ENCODE data around the gene BRD4.
"Not testable (repeated sequence)": the region's sequence is repeated elsewhere in the genome, so short reads cannot be mapped to it uniquely, and the experiment has no call there.

The BRD4 gene

DNA sequence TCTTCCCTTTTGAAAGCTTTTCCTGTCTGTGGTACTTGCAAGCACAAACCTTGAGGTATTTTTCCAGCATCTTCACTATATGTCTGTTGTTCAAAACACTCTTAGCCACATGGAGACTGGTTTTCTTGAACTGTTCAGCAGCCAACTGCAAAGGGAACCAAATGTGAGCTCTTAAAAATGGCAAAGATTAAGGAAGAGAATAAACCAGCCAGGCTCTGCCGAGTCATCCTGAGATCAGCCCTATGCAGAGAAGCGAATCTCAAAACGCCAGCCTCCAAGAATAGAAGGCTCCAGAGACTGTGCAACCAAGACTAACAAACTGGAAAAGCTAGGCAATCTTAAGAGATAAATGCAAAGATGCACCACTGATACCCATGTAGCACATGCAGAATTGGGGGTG lies 26.6 kb upstream of the BRD4 start:
- DNase-seq, result no peak

DNA sequence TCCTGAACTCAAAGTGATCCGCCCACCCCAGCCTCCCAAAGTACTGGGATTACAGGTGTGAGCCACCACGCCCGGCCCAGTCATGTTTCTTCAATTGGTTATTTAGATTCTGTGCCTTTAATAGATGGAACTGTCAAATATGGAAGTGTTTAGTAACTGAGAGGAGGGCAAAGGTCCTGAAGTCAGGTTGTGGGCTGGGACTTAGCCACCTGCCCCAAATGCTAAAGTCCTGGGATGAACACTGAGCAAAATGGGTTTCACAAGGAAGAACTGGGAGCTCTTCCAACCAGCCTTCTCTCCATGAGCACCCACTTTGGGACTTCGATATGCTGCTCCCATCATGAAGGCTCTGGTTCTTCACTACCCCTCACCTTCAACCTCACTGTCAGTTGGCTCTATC lies 25.6 kb upstream of the BRD4 start:
- no peak for DNase-seq

DNA sequence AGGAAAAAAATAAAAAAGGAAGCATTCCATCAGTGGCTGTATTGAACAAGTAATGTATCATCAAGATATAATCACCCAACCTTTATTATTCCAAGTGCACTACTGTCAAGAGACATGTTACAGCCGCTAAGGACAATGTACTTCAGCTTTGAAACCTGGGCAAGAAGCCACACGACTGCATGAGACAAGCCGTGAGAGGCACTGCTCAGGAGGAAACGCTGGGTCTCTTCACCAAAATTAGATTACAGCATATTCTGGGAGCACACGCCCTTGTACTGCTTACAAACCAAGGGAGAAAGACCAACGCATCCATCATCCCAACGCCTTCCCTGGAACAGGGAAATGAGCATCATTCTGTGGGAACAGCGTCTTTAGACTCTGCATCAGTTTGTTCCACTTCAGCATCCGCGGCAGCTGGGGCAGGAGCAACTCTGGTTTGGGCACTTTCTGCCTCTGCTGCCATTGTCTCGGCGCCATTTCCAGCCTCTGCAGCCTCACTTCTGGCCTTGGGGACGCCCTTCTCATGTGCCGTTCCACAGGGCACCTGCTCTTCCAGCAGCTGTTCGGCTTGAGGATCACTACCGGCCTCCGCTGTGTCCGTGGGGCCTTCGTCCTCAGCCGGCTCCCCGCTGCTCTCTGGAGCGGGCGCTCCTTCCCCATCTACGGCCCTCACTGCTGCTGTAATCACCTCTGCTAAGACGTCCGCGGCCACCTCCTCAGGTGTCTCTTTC lies 22.4 kb upstream of the BRD4 start:
- no peak for DNase-seq

GRCh38 chr19:15353908-15354307 lies 21.6 kb upstream of the BRD4 start:
- no peak for DNase-seq

- not testable (repeated sequence) for DNase-seq
Observed at GRCh38 chr19:15352535-15352934, 20.2 kb upstream of the BRD4 start.

- not testable (repeated sequence) for DNase-seq
Observed at GRCh38 chr19:15341328-15341727, 9.0 kb upstream of the BRD4 start.

- DNase-seq, result no peak
Observed at GRCh38 chr19:15340086-15340485, 7.7 kb upstream of the BRD4 start.

DNA sequence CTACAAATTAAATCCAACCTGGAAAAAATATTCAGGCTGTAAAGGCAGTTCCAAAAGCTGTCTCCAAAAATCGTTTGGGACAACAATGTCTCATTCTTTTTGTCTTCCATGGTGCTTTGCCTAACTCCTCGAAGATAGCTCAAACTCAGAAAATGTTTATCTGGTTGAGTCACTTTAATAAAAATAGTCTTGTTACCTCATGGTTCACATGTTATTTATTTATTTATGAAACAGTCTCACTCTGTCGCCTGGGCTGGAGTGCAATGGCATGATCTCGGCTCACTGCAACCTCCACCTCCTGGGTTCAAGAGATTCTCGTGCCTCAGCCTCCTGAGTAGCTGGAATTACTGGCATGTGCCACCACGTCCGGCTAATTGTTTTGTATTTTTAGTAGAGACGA lies 4.9 kb upstream of the BRD4 start:
- DNase-seq, result no peak

GRCh38 chr19:15335992-15336391 lies 3.7 kb upstream of the BRD4 start:
- DNase-seq, result not testable (repeated sequence)

GRCh38 chr19:15331419-15332310 lies 674 bp downstream of the BRD4 start:
- DNase-seq, result no peak

DNA sequence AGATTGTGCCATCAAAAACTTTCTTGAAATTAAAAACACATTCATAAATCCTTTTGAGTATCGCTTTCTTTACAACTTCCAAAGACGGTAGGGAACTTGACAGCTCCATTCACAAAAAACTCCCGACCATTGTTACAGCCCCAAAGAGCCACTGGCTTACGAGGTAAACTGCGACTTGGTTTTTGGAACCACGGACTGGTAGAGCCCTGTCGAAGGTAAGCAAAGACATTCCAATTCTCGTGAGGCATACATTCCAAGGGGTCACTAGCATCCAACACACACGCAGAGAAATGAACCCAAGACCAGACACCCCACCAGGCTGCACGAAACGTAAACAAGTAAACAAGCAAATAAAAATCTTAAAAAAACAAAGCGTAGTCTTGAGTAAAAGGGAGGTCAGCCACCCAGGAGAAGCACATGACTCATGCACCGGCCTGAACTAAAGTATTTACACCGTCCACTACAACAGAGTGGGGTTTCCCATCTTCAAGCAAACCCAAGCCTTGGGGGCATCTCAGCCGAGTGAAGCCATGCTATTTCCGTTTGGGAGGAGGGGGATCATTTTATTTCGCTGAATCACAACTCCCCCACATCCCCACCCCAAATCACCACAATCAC lies 1.4 kb downstream of the BRD4 start:
- DNase-seq, result no peak

DNA sequence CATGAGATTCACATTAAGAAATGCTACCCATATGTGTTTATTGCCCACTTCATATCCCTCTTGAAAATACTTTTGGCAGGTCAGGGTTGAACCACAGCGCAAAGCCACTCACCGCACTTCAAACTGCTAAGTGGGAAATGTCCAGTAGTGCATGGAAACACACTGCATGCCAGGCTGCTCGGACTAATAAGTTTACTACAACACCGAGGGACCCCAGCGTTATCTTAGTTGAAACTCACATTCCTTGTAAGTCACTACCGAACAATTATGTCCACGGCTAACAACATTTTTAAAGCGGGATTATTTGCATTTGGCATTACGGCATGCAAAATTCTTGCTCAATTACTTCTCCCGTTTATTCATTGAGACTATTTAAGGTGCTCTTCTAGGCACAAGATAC lies 4.0 kb downstream of the BRD4 start:
- DNase-seq, result no peak

GRCh38 chr19:15324791-15325519 lies 7.4 kb downstream of the BRD4 start:
- DNase-seq, result no peak

GRCh38 chr19:15323496-15324235 lies 8.7 kb downstream of the BRD4 start:
- DNase-seq, result no peak

DNA sequence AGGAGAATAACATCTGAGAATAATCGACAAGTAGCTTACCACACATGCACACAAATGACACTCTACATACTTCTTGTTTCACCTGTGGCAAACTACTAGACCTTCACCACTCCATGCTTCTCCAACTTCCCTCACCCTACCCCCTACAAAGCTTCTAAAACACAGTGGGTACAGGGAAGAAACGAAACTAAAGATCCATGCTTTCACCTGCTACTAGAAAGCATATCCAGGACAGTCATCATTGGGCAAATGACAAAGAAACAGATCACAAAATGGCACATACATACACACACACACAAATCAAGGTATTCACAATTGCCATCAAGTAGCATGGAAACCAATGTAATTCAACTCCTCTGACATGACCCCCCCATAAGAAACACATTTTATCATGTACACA lies 10.6 kb downstream of the BRD4 start:
- no peak for DNase-seq

DNA sequence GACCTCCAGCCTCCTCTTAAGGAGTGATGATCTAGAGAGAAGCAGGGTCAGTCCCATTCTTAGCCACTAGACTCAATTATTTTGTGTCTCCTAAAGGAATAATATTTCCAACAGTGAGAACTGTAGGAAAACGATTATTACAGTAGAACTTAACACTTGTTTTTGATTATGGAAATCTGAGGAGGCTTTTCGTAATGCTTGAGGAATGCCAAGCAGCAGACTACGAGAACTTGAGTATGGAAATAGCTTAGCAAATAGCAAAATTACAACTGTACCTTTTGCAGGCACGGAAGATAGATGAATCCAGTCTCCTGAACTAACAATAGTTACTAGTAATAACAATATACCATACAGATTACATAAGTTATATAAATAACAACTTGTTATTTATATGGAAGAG lies 12.2 kb downstream of the BRD4 start:
- DNase-seq, result no peak

- DNase-seq, result no peak
Observed at GRCh38 chr19:15318241-15318691, 14.1 kb downstream of the BRD4 start.

DNA sequence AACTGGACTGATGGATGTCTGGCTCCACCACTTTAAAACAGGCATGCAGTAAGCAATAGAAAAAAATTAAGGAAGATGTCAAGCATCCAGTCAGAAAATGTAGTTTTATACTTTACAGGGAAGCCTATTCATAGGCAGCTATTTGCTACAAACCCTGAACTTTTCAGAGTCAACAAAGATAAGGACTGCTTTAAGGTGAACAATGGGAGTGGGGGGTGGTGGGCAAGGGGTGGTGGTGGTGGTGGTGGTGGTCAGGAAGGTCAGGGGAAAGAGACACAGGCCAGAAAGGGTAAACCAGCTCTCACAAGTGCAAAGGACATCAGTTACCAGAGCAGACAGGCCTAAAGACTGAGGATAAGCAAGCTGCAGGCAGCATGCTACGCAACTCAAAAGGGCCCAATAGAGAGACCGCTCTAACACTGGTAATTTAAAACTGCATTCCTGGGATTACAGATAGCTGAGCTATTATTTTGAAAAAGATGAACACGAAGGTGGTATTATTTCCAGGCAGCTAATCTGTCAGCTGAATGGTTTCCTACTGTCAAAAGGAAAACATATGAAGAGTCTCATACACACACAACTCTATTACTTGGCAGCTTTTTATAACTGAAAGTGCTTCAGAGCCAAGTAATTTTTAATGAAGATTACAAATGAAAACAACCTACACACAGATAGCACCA lies 14.8 kb downstream of the BRD4 start:
- DNase-seq, result no peak

DNA sequence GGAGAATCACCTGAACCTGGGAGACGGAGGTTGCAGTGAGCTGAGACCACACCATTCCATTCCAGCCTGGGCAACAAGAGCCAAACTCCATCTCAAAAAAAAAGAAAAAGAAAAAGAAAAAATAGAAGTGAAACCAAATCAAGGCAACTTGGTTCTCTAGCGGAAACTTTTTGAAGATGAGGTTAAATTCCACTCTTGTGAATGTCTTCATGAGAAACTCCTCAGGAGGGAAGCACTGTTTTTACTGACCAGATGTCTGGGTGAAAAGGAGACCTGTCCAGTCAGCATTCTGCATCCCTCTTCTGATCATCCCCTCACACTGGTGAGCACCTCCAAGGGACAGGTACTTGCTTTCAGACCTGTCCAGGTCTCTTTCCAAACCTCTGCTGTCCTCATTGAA lies 15.8 kb downstream of the BRD4 start:
- no peak for DNase-seq

- DNase-seq, result no peak
Observed at GRCh38 chr19:15315101-15315500, 17.2 kb downstream of the BRD4 start.

DNA sequence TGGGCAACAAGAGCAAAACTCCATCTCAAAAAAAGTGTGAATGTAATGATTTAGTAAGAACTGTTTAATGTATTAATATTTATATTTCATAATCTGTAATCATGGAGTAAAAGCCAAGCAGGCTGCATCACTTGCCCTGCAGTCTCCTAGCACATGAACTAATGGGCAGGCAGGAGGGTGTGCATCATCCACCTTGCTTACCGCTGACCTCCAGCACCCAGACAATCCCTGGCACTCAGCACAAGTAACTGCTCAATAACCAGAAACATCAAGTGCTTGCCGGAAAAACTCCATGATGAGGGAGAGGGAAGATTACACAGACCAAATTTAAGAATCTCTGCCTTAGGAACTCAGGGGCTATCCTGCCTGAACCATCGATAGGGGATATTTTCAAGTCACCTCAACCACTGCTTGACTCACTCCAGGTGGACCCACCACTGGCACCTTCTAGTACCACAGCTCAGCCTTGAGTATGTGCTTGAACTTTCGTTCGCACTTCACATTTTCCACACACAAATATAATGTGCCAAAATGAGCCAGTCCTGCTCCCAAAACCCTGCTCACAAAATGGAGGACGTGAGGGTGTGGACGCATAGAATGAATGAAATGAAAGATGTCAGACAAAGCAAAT lies 18.6 kb downstream of the BRD4 start:
- no peak for DNase-seq

All from NCI-H1694 (cell line).